ENCODE data around the gene GK. TPM values are rescaled to one million over a fixed set of nuclear protein-coding genes. Genes with fewer than 3 reads are reported as not detected.

GK gene
- total and polyA plus RNA-seq, 2 of the 8 experiments (the other 6 are each of a cell fraction or from before 2014, with no cell fraction given): 2.9 to 11.2 TPM

GRCh38 chrX:30615229-30615628, 38.0 kb upstream of the GK start (continued):
- TF ChIP-seq CHD7 (IDR thresholded peaks at IDR 0.05; ENCODE audit: insufficient replicate concordance, low read length): no peak
- TF ChIP-seq SUZ12 (IDR thresholded peaks at IDR 0.05; ENCODE audit: low read length): no peak
- no peak for TF ChIP-seq KDM5A (IDR thresholded peaks at IDR 0.05; ENCODE audit: low read length)
- no peak for TF ChIP-seq SP2 (IDR thresholded peaks at IDR 0.05; ENCODE audit: low read length)
- TF ChIP-seq EP300 (IDR thresholded peaks at IDR 0.05; ENCODE audit: borderline replicate concordance in 1 of 2, low read depth in 2 of 2, low read length in 2 of 2): no peak
- TF ChIP-seq TAF7 (optimal IDR thresholded peaks at IDR 0.05; ENCODE audit: borderline replicate concordance, low read depth, low read length): no peak
- no peak for TF ChIP-seq MAFK (IDR thresholded peaks at IDR 0.05; ENCODE audit: low read depth, low read length)

Data from H1 (cell line).